SHP77 treated with DMSO at 0.1 percent for 48 hours (cell line): ENCODE measurements around the gene CEP72.
"Not testable (repeated sequence)": the region's sequence is repeated elsewhere in the genome, so short reads cannot be mapped to it uniquely, and the experiment has no call there.

Experiments
- DNase-seq: peaks from one replicate; lab custom pipeline; 2025; lab: John Stamatoyannopoulos, UW

CEP72 gene, protein sequence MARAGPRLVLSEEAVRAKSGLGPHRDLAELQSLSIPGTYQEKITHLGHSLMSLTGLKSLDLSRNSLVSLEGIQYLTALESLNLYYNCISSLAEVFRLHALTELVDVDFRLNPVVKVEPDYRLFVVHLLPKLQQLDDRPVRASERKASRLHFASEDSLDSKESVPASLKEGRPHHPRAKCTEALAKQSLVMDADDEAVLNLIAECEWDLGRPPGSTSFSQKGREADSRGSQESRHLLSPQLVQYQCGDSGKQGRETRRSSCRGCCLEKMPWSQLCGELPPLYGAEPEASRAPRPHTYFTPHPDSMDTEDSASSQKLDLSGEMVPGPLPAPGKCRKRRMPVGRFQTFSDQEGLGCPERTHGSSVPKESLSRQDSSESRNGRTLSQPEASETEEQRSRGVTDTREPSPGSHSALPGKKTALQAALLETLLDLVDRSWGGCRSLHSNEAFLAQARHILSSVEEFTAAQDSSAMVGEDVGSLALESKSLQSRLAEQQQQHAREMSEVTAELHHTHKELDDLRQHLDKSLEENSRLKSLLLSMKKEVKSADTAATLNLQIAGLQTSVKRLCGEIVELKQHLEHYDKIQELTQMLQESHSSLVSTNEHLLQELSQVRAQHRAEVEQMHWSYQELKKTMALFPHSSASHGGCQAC

DNA sequence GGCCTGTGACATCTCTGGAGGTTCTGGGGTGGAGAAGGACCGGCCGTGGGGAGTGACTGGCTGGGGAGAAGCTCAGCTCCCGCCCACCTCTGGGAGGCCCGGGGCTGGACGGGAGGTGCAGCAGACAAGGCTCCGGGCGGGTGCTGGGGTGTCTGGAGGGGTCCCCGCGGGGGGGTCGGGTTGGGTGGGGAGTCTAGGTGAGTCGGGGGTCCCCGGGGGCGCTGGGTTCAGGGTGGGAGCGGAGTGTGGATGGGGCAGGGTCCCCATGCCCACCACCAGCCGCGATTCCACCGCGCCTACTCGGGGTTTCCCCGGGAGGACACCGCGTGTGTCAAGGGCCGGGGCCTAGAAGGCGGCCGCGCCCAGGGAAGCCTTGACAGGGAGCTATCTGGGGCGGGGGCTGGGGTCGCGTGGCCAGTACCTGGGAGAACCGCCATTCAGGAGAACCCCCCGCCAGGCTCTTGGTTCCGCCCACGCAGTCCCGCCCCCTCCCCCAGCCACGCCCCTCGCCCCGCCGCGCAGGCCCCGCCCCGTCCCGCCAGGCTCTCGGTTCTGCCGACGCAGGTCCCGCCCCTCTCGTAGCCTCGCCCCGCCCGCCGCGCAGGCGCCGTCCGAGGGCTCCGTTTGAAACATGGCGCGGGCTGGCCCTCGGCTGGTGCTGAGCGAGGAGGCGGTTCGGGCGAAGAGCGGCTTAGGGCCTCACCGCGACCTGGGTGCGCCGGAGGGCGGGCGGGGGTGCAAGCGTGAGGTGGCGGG lies at the start of gene CEP72:
Gene CEP72, plus strand, starts transcription at position 610 of the 756 bp plus-strand sequence. Its CDS starts 22 bp downstream, at position 632.
- peak; percentile 53 for DNase-seq

DNA sequence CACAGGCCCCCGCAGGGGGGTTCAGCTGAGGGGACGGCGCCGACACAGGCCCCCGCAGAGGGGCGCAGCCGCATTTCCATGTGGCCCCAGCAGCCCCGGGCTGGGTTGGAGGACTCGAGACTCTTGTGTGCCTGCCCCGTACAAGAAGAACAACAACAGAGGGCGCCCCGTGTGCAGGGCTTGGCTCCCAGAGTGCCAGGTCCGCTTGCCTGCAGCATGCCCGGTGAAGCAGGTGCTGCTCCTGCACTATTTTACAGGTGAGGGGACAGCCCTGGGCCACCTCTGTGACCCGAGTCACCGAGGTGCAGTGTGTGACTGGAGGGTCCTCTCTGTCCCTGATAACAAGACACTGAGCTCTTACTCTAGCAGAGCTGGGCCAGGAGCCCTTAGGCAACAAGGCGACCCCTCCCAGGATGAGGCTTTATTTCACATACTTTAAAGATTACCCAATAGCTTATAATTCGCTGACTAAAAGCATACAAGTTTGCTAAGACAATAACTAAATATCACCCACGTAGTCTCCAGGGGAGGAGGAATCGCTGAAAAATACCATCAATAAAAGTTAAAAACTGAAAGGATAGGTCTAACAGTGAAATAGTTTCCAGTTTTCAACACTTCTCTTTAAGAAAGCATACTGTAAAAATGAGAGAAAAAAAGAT lies 46.2 kb upstream of the CEP72 start:
- DNase-seq, result no peak

DNA sequence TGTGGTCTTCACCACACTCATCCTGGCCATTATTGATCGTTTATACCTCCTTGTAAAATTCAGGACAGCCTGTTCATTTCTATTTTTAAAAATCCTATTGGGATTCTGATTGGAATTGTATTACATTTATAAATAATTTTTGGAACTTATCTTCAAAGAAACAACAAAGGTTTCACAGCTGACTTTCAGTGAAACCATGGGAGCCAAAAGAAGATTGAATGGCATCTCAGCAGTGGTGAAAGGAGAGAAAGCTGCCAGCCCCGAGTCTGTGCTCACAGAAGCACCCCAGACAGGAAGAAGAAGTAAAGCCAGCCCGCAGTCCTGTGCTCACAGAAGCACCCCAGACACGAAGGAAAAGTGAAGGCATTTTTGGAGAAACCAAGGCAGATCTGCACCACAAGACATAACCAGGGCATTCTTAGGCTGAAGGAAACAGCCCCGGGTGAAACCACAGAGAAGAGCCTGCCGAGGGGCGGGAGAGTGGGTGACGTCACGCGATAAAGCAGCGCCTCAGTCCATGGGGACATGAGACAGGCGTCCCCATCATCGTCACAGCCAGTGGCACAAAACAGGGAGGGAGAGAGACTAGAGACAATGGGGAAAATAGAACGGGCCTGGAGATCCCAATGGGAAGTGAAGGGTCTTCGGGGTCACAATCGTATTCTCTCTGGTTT lies 45.4 kb upstream of the CEP72 start:
- no peak for DNase-seq

- DNase-seq, result no peak
These were observed 44.5 kb upstream of the CEP72 start for GRCh38 chr5:567664-568060.

DNA sequence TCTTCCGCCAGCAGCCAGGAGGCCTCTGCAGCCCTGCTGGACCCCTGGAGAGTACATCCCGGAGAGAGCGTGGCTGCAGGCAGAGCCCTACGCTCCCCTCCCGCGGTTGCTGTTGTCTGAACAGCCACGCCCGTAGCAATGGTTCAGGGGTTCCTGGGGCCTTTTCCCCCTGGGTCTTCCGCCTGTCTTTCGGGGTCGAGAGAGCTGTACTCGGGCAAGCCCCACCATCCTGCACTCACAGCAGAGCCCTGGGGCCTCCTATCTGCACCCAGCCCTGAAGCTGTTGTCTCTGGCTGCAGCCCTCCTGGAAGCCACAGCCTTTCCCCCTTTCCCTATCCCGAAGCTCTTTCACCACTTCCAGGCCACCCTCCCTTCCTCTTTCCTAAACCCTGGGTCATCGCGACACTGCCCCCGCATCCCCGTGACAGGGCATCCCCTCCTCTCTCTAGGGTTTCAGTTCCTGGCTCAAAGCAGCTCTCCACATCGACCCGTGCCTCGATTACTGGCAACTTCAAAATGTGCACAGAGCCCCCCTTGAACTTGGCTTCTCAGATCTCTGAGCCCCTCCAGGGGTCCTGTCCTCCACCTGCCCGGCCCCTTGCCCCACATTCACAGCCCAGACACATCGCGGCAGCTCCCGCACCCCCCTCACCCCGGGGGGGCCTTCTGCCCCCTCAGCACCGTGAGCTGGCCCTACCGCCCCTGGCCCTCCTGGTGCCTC lies 43.9 kb upstream of the CEP72 start:
- no peak for DNase-seq

DNA sequence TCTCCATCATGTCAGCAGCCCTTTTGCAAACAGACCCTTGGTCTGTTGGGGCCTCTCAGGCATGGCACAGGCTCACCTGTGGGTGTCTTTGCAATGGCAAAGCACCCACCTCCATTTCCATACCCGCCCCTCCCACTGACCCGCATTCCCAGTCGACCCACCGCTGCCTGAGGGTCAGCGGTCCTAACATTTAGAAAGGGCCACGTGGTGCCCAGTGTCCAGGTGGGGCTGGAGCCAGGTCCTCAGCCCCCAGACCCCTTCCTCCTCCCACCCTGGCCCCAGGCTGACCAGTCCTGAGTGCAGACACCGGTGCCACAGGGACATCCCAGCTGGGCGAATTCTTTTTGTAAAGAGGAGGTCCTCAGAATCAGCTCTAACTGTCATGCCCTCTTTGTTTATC lies 43.3 kb upstream of the CEP72 start:
- no peak for DNase-seq

GRCh38 chr5:569358-569867 lies 42.7 kb upstream of the CEP72 start:
- no peak for DNase-seq

GRCh38 chr5:569868-570361 lies 42.2 kb upstream of the CEP72 start:
- no peak for DNase-seq

- DNase-seq, result no peak
These were observed 41.7 kb upstream of the CEP72 start for GRCh38 chr5:570446-570845.

DNA sequence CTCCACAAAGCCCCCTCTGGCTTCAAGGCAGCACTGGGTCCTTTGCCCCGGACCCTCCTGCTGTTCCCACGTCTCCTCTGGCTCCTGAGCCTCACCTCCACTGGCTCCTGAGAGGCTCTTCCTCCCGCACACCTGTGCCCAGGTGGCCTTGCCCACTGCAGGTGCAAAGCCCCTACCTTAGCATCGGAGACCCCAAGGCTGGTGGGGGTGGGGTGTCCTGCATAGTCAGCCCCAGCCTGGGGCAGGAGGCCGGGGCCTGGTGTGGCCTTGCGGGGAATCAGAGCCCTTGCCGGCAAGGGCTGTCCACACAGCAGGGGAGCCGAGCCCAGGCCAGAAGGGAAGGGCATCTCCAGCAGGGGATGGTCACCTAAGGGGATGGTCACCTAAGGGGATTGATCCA lies 41.3 kb upstream of the CEP72 start:
- no peak for DNase-seq

GRCh38 chr5:571791-572190 lies 40.3 kb upstream of the CEP72 start:
- no peak for DNase-seq

GRCh38 chr5:572398-573019 lies 39.6 kb upstream of the CEP72 start:
- DNase-seq, result no peak

DNA sequence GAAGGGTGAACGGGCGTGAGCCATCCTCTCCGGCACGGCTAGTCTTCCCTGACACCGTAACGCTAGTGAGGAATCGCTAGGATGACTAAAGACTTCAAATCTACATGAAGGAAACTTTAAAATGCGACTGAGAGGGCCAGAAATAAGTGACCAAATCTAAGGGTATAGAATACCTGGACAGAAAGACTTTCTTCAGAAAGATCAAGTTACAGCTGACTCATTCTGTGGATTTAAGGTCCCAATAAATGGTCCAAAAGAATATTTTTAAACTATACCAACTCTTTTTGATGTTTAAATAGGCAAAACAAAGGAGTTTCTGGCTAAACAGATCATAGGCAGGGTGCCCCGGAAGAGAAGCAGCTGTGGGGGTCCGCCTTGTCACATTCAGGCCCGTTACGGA lies 38.9 kb upstream of the CEP72 start:
- DNase-seq, result no peak

DNA sequence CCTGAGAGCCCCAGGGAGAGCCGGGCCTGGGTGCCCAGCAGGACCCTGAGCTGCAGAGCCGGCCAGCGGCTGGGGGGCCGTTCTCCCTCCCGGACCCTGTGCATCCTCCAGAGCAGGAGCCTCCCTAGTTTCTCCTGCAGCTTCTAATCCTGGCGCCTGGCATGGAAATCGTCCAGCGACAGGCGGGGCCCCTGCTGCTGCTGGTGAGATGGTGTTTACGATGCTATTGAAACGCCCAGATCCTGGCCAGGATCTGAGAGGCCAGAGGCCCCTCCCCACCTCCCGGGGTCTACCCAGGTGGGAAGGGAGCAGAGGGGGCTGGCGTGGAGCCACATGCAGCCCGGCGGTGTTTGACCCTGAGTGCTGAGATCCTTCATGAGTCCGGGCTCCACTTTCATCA lies 38.2 kb upstream of the CEP72 start:
- DNase-seq, result no peak

GRCh38 chr5:574906-575305 lies 37.2 kb upstream of the CEP72 start:
- DNase-seq, result no peak

GRCh38 chr5:575636-576035 lies 36.5 kb upstream of the CEP72 start:
- DNase-seq, result no peak

DNA sequence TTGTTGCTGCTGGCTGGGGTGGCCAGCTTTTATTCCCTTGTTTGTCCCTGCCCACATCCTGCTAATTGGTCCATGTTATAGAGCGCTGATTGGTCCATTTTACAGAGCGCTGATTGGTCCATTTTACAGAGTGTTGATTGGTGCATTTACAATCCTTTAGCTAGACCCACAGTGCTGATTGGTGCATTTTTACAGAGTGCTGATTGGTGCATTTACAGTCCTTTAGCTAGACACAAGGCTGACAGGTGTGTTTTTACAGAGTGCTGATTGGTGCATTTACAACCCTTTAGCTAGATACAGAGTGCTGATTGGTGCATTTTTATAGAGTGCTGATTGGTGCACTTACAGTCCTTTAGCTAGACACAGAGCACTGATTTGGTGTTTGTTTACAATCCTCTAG lies 34.9 kb upstream of the CEP72 start:
- not testable (repeated sequence) for DNase-seq

DNA sequence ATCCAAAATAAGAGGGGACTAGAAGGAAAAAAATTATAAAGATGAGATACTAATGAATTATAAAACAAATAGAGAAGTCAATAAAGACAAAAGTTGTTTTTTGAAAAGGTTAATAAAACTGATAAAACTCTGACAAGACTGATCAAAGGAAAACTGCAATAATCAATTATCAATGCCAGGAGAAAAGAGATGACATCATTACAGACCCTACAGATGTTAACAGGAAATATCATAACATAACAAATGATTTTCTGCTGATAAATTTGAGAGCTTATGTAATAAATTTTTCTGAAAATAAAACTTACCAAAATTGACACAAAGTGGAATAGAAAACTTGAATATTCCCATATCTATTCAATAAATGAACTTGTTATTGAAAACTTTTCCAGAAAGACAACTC lies 34.3 kb upstream of the CEP72 start:
- no peak for DNase-seq

DNA sequence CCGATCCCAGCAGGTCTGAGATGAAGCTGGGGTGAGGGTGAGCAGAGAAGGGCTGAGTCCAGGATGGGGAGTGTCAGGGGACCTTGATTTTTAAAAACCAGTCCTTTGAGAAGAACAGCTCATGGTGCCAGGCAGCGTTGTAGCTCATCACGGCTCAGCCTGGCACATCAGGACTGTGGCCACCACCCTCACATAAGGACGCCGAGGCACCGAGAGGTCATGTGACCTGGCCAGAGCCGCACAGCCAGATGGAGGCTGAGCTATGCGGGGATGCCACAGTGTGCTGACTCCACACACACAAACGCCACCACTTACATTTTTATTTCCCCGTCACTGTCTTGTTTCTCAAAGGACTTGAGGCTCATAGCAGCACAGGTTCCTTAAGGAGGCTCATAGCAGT lies 32.9 kb upstream of the CEP72 start:
- no peak for DNase-seq

GRCh38 chr5:579746-580366 lies 32.3 kb upstream of the CEP72 start:
- DNase-seq, result no peak
